ENCODE data around the gene BCKDK.
"Not testable (repeated sequence)": the region's sequence is repeated elsewhere in the genome, so short reads cannot be mapped to it uniquely, and the experiment has no call there.

Gene BCKDK

DNA sequence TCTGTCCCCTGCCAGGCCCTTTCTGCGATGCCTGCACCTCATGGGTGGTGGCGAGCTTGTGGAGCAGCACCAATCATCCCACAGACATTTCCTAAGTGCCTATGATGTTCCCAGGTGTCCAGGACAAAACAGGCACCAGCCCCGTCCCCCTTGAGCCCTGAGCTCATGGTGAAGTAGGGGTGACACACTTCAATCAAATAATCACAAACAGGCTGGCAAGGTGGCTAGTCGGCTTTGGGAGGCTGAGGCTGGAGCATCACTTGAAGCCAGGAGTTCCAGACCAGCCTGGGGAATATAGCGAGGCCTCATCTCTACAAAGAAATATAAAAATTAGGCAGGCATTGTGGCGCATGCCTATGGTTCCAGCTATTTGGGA, 28.1 kb downstream of the BCKDK start:
- TF ChIP-seq, protein P1, sequence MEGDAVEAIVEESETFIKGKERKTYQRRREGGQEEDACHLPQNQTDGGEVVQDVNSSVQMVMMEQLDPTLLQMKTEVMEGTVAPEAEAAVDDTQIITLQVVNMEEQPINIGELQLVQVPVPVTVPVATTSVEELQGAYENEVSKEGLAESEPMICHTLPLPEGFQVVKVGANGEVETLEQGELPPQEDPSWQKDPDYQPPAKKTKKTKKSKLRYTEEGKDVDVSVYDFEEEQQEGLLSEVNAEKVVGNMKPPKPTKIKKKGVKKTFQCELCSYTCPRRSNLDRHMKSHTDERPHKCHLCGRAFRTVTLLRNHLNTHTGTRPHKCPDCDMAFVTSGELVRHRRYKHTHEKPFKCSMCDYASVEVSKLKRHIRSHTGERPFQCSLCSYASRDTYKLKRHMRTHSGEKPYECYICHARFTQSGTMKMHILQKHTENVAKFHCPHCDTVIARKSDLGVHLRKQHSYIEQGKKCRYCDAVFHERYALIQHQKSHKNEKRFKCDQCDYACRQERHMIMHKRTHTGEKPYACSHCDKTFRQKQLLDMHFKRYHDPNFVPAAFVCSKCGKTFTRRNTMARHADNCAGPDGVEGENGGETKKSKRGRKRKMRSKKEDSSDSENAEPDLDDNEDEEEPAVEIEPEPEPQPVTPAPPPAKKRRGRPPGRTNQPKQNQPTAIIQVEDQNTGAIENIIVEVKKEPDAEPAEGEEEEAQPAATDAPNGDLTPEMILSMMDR (IDR thresholded peaks at IDR 0.05; ENCODE audit: low read depth, low read length, missing control alignments) = no peak
- H3K4me3 ChIP-seq (replicated peaks; ENCODE audit: low read depth, low read length) = no peak overlapping the region
- DNase-seq (ENCODE audit: extremely low read depth, low read depth) = no peak

DNA sequence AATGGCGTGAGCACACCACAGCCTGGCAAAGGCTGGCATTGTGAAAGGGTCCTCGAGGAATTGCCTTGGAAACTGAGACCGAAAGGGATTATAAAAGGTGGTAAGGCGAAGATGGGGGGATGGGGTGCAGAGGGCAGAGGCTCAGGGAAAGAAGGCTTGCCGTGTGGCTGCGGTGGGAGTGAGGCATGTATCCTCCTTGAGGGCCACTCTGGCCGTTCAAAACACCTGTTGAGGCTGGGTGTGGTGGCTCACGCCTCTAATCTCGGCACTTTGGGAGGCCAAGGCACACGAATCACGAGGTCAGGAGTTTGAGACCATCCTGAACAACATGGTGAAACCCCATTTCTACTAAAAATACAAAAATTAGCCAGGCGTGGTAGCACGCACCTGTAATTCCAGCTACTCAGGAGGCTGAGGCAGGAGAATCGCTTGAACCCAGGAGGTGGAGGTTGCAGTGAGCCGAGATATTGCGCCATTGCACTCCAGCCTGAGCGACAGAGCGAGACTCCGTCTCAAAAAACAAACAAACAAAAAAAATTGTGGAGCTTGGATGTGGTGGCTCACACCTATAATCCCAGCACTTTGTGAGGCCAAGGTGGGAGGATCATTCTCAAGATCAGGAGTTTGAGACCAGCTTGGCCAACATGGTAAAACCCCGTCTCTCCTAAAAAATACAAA, 28.8 kb downstream of the BCKDK start:
- DNase-seq (ENCODE audit: extremely low read depth, low read depth) = not testable (repeated sequence)

DNA sequence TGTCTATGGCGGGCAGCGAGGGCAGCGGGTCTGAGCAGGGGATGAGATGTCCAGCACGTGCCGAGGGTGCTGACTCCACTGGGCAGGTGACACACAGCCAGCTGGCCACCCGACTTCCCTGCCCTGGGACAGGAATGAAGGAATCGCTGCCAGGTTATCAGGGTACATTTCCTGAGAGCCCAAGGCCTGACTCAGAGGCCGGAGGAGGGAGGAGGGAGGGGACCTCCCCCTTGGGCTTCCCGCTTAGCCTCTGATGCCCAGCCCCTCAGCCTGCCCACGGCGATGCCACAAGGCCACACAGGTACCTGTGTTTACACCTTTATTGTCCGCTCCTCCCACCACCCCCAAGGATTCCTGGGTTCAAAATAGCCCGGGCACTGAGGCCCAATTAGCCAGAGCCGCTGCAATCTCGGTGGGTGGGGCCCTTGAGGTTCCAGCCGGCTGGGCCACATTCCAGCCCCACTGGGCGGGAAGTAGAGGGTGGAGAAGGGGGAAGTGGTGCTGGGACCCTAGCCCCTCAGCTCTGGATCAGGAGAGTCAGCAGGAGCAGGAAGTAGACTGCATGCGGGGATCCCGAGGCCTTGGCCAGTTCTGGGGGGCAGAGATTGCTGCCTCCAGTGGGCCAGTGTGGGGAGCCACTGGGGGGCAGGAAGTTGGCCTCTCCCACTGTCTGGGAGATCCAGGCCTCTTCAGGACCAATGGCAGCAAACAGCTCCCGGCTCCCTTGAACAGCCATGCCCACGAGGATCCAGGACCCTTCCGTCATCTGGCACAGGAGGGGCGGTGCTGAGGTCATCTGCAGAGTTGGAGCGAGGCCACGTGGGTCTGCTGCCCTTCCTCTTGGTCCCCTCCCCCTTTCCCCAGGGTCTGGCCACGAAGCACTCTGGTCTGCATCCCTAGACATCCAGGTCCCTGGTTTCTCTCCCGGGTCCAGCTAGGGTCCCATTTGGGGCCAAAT, 30.7 kb downstream of the BCKDK start:
- TF ChIP-seq, protein P1 (IDR thresholded peaks at IDR 0.05; ENCODE audit: low read depth, low read length, missing control alignments) = no peak
- no peak for DNase-seq (ENCODE audit: extremely low read depth, low read depth)
- H3K4me3 ChIP-seq (replicated peaks; ENCODE audit: low read depth, low read length) = no peak overlapping the region

More for the DNA sequence above, 28.8 kb downstream of the BCKDK start:
- H3K4me3 ChIP-seq (replicated peaks; ENCODE audit: low read depth, low read length) = not testable (repeated sequence)

DNA sequence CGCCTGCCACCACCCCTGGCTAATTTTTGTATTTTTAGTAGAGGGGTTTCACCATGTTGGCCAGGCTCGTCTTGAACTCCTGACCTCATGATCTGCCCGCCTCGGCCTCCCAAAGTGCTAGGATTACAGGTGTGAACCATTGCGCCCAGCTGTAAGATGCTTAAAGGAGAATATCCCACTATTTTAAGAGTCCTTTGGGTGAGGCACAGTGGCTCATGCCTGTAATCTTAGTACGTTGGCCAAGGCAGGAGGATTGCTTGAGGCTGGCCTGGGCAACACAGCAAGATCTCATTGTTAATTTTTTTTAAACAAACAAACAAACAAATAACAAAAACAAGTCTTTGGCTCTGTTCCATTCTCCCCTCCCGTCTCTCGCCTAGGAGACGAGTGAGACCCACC, 32.9 kb downstream of the BCKDK start:
- not testable (repeated sequence) for H3K4me3 ChIP-seq (replicated peaks; ENCODE audit: low read depth, low read length); DNase-seq (ENCODE audit: extremely low read depth, low read depth)

DNA sequence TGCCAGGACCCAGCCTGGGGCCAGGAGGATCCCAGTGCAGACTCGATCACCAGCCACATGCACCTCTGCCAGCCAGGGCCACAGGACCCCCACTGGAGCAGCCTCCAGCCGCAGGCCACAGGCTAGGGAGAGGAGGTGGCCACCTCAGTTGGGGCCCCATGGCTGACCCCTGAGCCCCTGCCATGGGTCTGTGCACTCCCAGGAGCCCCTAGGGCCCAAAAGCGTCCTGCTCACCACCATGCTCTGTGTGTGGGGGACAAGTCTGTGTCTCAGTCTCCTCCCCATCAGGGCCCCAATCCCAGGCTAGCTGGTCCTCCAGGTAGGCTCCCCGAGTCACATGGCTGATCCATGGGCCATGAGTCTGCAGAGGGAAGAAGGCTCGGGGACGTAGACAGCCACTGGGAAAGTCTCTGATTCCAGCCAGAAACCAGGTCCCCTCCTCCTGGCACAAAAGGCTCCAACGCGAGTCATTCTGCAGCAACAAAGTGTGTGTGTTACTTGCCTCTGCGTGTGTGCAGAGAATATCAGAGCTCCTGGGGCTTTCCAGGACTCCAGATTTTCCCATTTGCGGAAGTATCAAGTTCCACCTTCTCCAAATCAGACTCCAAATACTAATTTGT, 33.4 kb downstream of the BCKDK start:
- DNase-seq (ENCODE audit: extremely low read depth, low read depth) = no peak
- H3K4me3 ChIP-seq (replicated peaks; ENCODE audit: low read depth, low read length) = peak overlapping the region; percentile 31
- TF ChIP-seq, protein P1 (IDR thresholded peaks at IDR 0.05; ENCODE audit: low read depth, low read length, missing control alignments) = no peak

DNA sequence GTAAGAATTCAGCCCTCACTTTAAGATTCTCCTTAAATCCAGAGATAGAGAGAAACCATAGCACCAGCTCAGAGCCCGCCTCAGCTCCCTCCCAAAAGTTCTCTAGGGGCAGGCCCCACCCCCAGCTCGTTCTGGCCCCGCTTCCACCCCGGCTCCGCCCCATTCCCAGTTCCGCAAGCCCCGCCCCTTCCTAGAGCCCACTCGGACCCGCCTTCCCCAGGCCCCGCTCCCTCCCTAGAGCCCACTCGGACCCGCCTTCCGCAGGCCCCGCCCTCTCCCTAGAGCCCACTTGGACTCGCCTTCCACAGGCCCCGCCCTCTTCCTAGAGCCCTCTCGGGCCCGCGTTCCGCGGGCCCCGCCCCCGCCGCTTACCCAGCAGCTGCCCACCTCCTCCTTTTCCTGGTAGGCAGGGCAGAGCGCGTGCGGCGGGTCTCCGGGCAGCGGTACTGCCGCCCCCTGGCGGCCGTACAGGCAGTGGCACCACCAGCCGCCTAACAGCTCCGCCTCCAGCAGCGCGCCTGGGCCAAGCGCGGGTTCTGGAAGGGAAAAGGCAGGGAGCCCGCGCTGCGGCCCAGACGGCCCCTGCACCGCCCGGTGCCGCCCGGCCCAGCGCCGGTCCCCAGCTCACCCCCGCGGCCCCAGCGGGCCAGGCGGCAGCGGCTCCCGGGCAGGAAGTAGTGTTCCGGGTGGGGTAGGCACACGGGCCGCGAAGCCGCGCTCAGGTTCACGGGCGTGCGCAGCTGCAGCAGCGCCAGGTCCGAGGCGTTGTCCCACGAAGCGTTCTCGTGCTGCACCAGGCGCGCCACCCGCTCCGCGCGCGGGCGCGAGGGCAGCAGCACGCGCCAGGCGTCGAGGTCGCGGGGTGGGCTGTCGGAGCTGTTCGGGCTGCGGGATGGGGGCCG, 34.2 kb downstream of the BCKDK start:
- peak overlapping the region; percentile 31 for H3K4me3 ChIP-seq (replicated peaks; ENCODE audit: low read depth, low read length)
- TF ChIP-seq, protein P1 (IDR thresholded peaks at IDR 0.05; ENCODE audit: low read depth, low read length, missing control alignments) = peak; percentile 89
- DNase-seq (ENCODE audit: extremely low read depth, low read depth) = peak; percentile 90

DNA sequence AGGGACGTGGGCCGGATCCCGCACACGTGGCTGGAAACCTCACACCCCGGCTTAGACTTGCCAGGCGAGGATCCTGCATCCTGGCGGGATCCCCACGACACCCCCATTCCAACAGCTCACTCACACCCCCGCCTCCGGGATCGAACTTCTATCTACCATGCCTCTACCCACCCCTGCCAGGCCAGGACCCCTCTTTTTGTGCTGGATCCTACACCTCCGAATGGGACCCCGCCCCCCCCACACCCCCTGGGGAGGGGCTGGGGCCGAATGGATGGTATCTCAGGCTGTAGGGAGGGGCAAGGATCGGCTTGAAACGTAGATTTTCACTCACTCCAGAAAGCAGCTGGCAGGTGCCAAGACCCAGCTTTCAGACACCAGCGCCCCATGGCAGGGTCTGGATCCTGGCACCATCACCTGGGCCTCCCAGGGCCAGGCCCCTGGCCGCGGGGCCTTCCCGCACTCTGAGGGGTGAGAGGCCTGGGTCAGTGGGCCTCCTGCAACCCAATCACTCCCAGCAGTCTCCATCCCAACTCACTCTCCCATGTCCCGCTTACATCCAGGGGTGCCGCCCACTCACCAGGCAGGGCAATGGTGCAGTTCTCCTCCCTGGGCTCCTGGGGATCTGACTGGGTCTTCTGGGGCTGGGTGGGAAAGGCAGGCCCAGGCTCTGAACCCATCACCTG, 35.0 kb downstream of the BCKDK start:
- no peak for DNase-seq (ENCODE audit: extremely low read depth, low read depth)
- TF ChIP-seq, protein P1 (IDR thresholded peaks at IDR 0.05; ENCODE audit: low read depth, low read length, missing control alignments) = no peak
- H3K4me3 ChIP-seq (replicated peaks; ENCODE audit: low read depth, low read length) = peak overlapping the region; percentile 30

Measured in HFF-Myc (cell line).